ENCODE results near the gene IFRD1.

Gene IFRD1

GRCh38 chr7:112449902-112450806 is at the start of gene IFRD1:
TSS of gene IFRD1 (plus strand) at chr7:112450460. CDS start at chr7:112450689, 229 bp downstream.
- DNase-seq, result peak; percentile 99

- peak; percentile 21 for DNase-seq
These were observed 45.9 kb upstream of the IFRD1 start for GRCh38 chr7:112404321-112404720.

GRCh38 chr7:112405286-112405685 is 45.0 kb upstream of the IFRD1 start:
- peak; percentile 35 for DNase-seq

GRCh38 chr7:112407261-112407660 is 43.0 kb upstream of the IFRD1 start:
- no peak for DNase-seq

GRCh38 chr7:112410092-112410491 is 40.2 kb upstream of the IFRD1 start:
- DNase-seq, result no peak

GRCh38 chr7:112411186-112411795 is 39.0 kb upstream of the IFRD1 start:
- DNase-seq, result peak; percentile 30

- peak; percentile 73 for DNase-seq
These were observed 35.3 kb upstream of the IFRD1 start for GRCh38 chr7:112414855-112415490.

GRCh38 chr7:112416127-112416526 is 34.1 kb upstream of the IFRD1 start:
- peak; percentile 53 for DNase-seq

- no peak for DNase-seq
These were observed 30.6 kb upstream of the IFRD1 start for GRCh38 chr7:112419543-112420130.

GRCh38 chr7:112420236-112420861 is 29.9 kb upstream of the IFRD1 start:
- no peak for DNase-seq

- DNase-seq, result peak; percentile 65
These were observed 28.4 kb upstream of the IFRD1 start for GRCh38 chr7:112421666-112422486.

- DNase-seq, result peak; percentile 81
These were observed 27.3 kb upstream of the IFRD1 start for GRCh38 chr7:112422842-112423496.

GRCh38 chr7:112423987-112424386 is 26.3 kb upstream of the IFRD1 start:
- no peak for DNase-seq

- DNase-seq, result no peak
These were observed 22.3 kb upstream of the IFRD1 start for GRCh38 chr7:112427984-112428383.

GRCh38 chr7:112428715-112429114 is 21.5 kb upstream of the IFRD1 start:
- no peak for DNase-seq

- DNase-seq, result no peak
These were observed 19.6 kb upstream of the IFRD1 start for GRCh38 chr7:112430649-112431048.

- no peak for DNase-seq
These were observed 18.5 kb upstream of the IFRD1 start for GRCh38 chr7:112431803-112432202.

- peak; percentile 77 for DNase-seq
These were observed 17.0 kb upstream of the IFRD1 start for GRCh38 chr7:112433289-112433688.

- no peak for DNase-seq
These were observed 13.2 kb upstream of the IFRD1 start for GRCh38 chr7:112437072-112437471.

- no peak for DNase-seq
These were observed 10.8 kb upstream of the IFRD1 start for GRCh38 chr7:112439476-112439875.

- DNase-seq, result no peak
These were observed 8.1 kb upstream of the IFRD1 start for GRCh38 chr7:112442210-112442609.
